HG02763 (cell line): ENCODE data around the gene GGN.
A peak's percentile ranks its signal among the peaks of the same experiment; 100 is the strongest.
"Not testable (repeated sequence)": the region's sequence is repeated elsewhere in the genome, so short reads cannot be mapped to it uniquely, and the experiment has no call there.

Experiments
- ATAC-seq: cut with Tn5 transposase; IDR thresholded peaks from one replicate; pipeline ENCODE4 v1.9.1; 2021; ENCODE audit warnings: mild to moderate bottlenecking, moderate library complexity; ENCODE audit not compliant: unreplicated experiment

The GGN gene

DNA sequence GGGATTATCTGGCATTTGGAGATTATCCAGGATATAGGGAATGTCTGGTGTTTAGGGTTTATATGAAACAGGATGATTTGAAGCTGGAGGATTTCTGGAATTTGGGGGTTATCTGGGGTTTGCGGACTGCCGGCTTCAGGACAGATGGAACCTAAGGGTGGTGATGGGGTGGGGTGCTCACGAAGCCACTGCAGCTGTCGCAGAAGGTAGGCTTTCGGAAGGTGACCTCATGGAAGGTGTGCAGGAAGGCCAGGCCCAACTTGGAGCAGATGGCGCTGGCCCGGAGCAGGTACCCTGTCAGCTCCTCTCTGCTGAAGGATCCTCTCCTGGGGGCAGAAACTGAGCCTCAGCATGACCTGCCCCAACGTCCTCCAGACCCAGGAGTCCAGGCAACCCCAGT is 24.7 kb upstream of the GGN start:
- no peak for ATAC-seq

DNA sequence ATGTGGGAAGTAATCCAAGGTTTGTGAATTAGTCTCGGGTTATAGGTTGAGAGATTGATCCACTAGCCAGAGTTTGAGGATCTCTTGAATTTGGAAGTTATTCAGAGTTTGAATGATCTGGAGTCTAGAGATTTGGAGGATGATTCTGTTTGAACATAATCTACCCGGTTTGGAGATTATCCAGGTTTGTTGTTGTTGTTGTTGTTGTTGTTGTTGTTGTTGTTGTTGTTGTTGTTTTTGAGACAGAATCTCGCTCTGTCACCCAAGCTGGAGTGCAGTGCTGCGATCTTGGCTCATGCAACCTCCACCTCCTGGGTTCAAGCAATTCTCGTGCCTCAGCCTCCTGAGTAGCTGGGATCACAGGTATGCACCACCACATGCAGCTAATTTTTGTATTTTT is 24.1 kb upstream of the GGN start:
- not testable (repeated sequence) for ATAC-seq

DNA sequence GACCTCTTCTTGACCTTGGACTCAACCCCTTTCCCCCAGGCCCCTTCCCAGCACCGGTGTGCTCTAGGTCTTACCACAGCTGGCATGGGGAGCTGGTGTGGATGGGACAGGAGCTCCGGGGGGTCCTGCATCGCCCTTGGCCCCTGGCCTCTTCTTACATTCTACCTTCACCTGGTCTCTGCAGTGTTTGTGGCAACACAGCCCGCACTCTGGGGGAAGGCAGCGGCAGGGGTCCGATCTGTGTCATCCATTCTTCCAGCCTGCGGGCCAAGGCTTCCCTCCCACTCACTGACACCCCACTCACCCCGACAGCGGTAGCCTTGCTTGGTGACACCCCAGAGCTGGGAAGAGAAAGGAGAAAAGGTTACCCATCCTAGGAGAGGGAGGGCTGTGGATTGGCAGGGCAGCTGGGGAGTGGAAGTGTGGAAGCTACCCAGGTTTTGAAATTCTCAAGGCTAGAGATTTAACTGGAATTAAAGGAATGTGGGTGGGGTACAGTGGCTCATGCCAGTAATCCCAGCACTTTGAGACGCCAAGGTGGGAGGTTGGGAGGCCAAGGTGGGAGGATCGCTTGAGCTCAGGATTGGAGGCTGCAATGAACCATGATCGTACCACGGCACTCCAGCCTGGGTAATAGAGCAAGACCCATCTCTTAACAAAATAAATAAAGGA is 23.3 kb upstream of the GGN start:
- no peak for ATAC-seq

DNA sequence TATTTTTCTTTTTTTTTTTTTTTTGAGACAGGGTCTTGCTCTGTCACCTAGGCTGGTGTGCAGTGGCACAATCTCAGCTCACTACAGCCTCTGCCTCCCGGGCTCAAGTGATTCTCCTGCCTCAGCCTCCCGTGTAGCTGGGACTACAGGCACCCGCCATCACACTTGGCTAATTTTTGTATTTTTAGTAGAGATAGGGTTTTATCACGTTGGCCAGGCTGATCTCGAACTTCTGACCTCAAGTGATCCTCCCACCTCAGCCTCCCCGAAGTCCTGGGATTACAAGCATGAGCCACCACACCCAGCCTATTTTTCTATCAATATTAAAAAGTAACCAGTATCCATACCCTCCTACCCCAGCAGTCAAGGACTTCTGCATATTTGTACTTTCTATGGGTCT is 22.6 kb upstream of the GGN start:
- ATAC-seq = not testable (repeated sequence)

DNA sequence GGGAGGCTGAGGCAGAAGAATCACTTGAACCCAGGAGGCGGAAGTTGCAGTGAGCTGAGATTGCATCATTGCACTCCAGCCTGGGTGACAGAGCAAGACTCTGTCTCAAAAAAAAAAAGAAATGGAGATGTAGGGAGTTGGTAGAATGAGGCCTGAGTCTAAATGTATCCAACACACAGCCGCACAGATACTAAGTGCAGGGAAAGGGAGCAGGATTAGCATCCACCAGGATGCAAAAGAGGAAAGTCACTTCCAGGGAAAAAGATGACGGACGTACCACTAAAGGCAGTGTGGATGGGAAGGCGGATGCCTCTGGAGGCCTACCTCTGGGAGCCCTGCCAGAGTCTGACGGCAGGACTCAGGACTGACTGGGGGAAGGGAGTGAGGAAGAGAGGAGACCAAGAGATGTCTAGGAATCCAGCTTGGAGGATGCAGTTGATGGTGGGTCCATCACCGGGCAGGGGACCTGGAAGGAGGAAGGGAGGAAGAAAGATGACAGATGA is 21.8 kb upstream of the GGN start:
- ATAC-seq = no peak

DNA sequence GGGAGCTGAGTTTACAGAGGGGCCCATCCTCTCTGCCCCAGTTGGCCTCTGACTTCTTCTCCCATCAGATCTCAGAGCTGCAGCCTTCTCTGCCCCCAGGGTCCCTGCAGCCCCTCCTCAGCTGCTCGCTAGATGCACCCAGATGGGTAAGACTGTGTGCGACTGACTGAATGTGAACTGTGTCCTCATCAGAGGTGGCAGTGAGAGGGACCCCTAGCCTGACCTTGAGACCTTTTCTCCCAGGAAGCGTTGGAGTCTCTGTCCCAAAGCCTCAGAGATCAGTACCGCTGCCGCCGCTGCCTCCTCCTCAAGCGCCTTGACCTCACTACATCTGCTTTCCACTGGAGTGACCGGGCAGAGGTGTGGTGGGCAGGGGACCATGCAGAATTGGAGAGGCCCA is 17.4 kb upstream of the GGN start:
- ATAC-seq = no peak

DNA sequence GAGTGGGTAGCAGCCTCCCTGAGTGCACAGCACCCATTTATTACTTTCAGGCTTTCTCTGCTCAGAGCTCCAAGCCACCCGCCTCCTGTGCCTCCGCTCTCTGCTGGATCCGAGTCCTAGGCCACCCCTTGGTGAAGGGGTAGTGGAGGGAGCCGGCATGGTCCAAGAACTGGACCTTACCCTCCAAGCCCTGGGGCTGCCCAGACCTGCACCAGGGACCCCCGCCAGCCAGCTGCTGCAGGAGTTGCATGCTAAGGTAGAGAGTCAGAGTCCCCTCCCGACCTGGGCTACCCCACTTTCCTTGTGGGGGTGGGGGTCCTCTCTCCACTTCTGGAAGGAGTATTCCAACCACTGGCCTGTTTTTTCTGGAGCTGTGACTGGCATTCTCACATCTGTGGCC is 17.0 kb upstream of the GGN start:
- ATAC-seq = no peak

DNA sequence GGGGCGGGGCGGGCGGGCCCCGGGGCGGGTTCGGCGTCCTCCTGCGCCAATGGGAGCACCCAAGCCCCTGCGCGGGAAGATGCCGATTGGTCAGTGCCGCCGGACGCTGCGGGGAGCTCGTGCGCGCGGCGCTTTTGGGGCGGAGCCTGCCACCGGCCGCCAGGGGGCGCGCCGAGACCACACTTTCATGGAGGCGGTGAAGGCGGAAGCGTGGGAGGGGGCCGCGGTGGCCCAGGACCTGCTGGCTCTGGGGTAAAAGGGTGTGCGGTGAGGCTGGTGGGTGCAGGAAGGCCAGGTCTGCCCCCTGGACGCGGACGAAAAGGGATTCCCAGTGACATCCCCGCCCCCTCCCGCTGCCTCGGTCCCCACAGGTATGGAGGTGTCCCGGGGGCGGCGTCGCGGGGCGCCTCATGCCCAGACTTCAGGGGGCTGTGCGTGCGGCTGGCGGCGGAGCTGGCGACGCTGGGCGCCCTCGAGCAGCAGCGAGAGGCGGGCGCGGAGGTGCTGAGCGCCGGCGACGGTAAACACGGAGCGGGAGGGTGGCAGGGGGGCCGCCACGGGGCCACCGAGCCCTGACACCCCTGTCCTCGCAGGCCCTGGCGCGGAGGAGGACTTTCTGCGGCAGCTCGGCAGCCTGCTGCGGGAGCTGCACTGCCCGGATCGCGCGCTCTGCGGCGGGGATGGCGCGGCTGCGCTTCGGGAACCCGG is 15.3 kb upstream of the GGN start, which contains the start of gene FAM98C:
TSS of gene FAM98C (plus strand) at position 127 of the 708 bp plus-strand sequence. CDS start at position 188, 61 bp downstream.
- peak; percentile 93 for ATAC-seq

DNA sequence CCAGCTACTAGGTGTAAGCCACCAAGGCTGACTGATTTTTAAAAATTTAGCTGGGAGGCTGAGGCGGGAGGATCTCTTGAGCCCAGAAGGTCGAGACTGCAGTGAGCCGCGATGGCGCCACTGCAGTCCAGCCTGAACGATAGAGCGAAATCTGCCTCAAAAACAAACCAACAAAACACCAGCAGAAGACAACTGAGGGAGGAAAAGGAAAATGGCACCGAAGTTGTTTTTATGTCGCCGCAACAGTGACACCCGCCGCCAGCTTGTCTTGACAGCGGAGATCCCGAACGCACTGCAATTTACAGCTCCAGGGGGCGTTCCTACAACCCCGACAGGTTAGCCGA is 14.8 kb upstream of the GGN start:
- ATAC-seq = no peak

DNA sequence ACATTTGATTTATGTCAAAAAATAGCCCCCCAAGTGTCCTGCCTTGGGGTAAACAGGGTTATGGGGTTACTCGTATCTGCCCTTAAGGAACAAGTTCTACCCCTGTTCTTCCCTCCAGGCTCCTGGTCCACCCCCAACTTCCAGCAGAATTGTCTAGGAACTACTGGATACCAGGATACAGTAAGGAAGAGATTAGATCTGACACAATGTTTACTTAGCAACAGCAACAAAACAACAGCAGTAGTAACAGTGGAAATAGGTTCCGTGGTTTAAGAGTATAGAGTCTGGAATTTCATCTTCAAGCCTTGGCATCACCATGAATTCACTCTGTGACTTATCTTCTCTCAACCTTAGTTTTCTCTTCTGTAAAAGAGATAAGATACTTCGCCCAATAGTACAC is 13.3 kb upstream of the GGN start:
- no peak for ATAC-seq

DNA sequence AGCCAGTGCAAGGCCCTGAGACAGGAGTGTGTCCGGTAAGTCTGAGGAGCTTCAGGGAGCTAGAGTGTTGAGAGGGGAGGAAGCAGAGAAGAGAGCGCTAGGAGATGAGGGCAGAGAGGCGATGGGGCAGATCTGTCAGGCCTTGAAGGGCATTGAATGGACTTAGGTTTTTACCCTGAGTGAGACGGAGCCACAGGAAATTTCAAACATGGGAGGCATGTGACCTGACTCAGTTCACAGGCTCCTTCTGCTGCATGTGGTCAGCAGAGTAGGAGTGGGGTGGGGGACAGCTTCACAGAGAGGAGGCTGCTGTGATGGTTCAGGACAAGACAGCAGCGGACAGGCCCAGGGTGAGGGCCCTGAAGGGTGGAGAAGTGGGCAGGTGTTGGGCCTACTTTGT is 12.5 kb upstream of the GGN start:
- no peak for ATAC-seq

DNA sequence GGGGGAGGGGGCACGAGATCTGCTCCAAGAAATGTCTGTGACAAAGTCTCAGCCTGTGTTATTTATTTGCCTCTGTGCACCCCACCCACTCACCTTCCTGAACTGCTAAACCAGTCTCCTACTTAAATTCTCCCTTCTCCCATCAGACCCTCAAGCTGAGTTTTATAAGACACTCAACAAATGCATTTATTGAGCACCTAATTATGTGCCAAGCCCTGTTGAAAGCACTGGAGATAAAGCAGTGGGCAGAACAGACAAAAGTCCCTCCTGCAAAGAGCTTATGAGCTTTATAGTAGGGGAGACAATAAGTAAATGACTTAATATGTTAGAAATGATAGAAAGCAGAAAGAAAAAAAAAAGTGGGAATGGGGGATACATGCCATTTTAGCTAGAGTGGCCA is 11.7 kb upstream of the GGN start:
- no peak for ATAC-seq

DNA sequence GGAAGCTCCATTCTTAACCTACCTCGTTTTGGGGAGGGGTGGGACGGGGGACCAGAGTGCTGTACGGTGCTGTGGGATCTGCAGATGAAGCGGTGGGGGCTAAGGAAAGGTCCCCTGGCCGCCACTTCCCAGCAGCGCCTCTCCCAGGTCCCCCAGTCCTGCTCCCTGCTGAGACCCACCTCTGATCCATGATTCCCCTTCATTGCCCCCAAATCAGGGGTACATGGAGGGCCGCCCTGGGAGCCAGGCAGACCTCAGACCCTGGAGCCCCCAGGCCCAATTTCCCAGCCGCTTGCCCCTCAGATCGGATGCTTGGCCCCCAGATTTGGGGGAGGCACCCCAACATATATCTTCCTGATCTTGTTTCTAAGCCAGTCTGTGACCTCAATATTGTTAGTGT is 11.2 kb upstream of the GGN start:
- ATAC-seq = no peak

DNA sequence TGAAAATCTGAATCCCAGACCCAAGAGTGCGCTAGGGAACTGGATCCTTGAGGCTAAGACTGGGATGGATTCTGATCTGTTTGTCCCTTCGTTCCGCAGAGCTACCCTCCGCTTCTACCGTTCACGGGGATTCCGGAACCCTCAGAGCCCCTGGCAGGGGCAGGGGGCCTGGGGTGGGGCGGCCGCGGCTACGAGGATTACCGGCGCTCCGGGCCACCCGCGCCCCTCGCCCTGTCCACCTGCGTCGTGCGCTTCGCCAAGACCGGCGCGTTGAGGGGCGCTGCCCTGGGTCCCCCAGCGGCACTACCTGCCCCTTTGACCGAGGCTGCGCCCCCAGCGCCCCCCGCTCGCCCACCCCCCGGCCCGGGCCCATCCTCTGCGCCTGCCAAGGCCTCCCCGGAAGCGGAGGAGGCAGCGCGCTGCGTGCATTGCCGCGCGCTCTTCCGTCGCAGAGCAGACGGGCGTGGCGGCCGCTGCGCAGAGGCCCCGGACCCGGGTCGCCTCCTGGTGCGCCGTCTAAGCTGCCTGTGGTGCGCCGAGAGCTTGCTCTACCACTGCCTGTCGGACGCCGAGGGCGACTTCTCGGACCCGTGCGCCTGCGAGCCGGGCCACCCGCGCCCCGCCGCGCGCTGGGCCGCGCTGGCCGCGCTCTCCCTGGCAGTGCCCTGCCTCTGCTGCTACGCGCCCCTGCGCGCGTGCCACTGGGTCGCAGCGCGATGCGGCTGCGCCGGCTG is 7.7 kb upstream of the GGN start:
- ATAC-seq = no peak

DNA sequence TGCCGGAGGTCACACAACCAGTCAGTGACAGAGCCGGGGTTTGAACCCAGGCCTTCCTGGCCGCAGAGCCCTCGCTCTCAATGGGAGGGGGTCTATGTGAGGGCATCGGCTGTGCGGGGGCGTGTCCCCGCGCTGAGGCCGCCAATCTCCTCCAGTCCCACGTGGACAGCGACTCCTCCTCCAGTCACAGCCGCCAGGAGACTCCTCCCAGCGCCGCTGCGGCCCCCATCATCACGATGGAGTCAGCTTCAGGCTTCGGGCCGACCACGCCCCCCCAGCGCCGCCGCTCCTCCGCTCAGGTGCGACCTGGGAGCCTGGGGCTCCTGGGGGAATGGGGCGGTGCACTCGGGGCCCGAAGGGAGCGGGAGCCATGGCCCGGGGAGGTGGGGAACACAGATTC is 6.7 kb upstream of the GGN start:
- no peak for ATAC-seq

DNA sequence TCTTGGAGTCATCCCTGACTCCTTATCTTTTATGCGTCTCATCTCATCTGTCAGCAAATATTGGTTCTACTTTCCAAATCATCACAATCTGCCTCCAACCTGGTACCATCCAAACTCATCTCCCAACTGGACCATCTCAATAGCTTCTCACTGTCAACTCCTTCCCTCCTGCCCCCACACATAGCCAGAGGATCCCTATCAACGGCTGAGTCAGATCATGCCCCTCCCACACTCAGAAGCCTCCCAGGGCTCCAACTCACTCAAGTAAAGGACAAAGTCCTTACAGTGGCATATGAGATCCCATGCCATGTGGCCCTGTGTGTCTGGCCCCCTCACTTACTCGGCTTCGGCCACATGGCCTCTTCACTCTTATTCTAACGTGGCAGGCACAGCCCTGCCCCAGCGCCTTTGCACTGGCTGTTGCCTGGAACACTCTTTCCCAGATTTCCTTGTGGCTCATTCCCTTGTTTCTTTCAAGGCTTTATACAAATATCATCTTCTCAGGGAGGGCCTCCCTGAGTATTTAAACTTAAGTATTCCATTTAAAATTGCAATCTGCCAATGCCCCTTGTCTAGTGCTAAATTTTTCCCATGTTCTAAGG is 5.0 kb upstream of the GGN start:
- no peak for ATAC-seq

DNA sequence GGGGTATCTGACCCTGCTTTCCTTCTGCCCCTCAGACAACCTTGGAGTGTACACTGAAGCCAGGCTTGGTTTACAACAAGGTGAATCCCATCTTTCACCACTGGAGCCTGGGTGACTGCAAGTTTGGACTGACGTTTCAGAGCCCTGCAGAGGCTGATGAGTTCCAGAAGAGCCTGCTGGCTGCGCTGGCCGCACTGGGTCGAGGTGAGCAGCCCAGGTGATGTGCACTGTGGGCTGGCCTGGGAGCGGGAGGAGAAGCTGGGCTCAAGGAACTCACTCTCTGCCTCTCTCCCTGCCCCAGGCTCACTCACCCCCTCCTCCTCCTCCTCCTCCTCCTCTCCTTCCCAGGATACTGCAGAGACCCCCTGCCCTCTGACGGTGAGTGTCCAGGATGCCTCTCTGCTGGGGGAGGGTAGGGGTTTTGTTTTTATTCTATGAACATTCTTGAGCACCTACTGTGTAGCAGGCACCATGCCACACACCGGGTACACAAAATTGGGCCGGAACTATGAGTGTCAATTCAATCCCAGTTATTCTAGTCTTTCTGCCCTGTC is 4.2 kb upstream of the GGN start:
- no peak for ATAC-seq

DNA sequence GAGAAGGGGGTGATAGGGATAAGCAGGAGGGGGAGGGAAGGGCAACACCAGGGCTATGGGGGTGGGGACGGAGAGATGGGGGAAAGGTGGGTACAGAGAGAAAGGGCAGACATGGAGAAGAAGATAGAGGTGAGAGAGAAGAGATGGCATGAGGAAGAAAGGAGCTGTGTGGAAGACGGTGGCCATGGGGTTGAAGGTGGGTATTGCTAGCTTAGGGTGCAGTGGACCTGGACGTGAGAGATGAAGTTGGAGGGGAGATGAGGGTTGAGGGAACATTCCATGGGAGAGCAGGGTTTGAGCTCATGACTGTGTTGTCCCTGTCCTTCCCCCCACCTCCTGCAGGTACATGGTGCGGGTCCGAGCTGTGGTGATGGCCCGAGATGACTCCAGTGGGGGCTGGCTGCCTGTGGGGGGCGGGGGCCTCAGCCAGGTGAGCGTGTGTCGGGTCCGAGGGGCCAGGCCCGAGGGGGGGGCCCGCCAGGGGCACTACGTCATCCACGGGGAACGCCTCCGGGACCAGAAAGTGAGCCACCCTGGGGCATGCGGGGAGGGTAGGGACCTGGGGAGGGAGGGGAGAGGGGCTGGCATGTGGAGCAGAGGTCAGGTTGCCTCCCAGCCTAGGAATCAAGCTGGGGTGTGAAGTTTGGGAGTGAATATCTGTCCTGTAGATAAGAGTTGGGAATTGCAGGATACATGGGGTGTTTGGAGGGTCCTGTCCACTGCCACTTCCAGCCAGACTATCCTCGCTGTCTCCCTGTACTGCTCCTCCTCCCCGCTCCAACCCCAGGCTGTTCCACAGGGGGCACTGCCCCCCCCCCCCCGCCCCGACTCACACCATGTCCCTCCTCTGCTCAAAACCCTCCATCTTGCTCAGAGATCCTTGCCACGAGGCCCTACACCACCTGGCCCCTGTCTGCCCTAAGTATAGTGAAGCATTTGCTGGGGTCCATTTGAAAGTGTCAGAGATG is 2.4 kb upstream of the GGN start:
- ATAC-seq = no peak

DNA sequence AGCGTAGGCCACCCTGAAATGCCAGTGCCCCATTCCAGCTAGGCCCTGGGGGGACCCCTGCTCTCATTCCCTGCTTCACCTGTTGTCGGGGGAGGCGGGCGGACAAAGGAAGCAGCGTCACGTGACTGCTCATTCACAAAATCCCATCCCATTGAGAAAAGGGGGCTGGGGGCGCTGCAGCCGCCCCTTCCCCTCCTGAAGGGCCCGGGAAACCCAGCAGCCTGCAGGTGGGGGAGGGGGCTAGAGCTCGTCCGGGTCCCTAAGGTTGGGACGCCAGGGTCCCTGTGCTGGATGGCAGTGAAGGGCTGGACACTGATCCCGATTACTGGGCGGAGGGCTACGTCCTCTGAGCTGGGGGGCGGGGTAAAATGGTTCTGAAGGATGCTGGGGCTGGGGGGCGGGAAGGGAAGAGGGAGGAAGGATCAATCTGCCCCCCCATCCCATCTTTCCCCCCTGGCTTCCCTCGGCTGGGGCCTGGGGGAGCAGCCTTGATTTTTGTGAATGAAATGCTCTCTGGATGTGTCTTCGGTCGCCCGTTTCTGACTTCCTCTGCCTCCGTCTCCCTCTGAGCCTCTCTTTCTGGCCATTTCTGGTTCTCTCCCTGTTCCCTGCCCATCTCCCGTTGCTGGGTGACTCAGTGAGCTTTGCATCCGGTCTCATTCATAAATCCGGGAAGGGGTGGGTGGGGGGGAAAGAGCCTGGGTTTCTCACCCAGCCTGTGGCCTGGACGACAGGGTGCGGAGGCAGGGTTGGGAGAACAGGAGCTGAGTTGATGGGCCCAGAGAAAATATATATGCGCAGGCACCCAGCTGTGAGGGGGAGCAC is 1.5 kb upstream of the GGN start:
- no peak for ATAC-seq
